ENCODE results near the gene MT2A. TPM values are rescaled to one million over a fixed set of nuclear protein-coding genes. Genes with fewer than 3 reads are reported as not detected.
A peak's percentile ranks its signal among the peaks of the same experiment; 100 is the strongest.

Gene MT2A
- total and polyA plus RNA-seq, 2 of the 13 experiments (the other 11 are each of a cell fraction or from before 2014, with no cell fraction given), result 135 to 371 TPM

GRCh38 chr16:56610609-56611111 lies 2.3 kb downstream of the MT2A start (continued):
- TF ChIP-seq MAX (IDR thresholded peaks at IDR 0.05) (0 out of 2 replicates have a peak, but pooled peaks have one; percentile 10), ZNF776 (CRISPR knock-in tag; IDR thresholded peaks at IDR 0.05) (no peak), TBX2 (CRISPR knock-in tag; IDR thresholded peaks at IDR 0.05; ENCODE audit: borderline replicate concordance) (peak; percentile 23; the same call in 1 of the 2 replicates)

GRCh38 chr16:56611281-56611833 lies 3.0 kb downstream of the MT2A start:
- peak; percentile 78 for DNase-seq (ENCODE audit: low spot score)
- Histone ChIP-seq H3K4me1 (ENCODE audit: insufficient read depth, low read length) (peaks cover 52% of the 10 kb centered on the region), H3K9me3 (ENCODE audit: low read length) (no peaks in the 10 kb centered on the region), H3K36me3 (replicated peaks in 1 of 2; ENCODE audit: control insufficient read depth in 1 of 2, insufficient read depth in 2 of 2, low read length in 2 of 2) (no peaks in the 10 kb centered on the region), H3K9ac (ENCODE audit: insufficient read depth, low read depth, low read length) (peak overlapping the region; percentile 32), H3K79me2 (ENCODE audit: insufficient read depth, low read length) (no peaks in the 10 kb centered on the region), H3K4me3 (replicated peaks in 1 of 3; ENCODE audit: insufficient read depth in 1 of 3, low read depth in 2 of 3, low read length in 3 of 3) (peak overlapping the region in 1 of 3 experiments; percentile 29; a peak in 1 of 6 replicates), H3K27me3 (ENCODE audit: control insufficient read depth in 1 of 2, insufficient read depth in 2 of 2, low read length in 2 of 2) (peaks cover 0 to under 1% of the 10 kb centered on the region in 2 experiments; a peak in 2 of 5 replicates), H2AFZ (ENCODE audit: low read length) (no peak overlapping the region), H3K27ac (ENCODE audit: extremely low read length, insufficient read depth, low read length) (no peak overlapping the region), H3K4me2 (ENCODE audit: low read depth, low read length) (peak overlapping the region; percentile 91), H4K20me1 (ENCODE audit: insufficient read depth, low read length) (no peaks in the 10 kb centered on the region)
- no peak for ATAC-seq
- no peak for FAIRE-seq
- ChIA-PET POLR2A (interaction anchor here (1.0 to 5.3 kb wide), 2 partner anchors 14 to 46 kb away, joined by 3 to 83 read pairs; partner anchors contain the start of genes MT1E and MT1F), CTCF (ENCODE audit: low intra/inter-chr PET ratio, low total read pairs) (no interaction called here)
- WGBS (ENCODE audit: low lambda C conversion rate), result 0% methylated on average over 2 of the region's 2 CpGs
- in situ Hi-C loops (cut with HindIII; ENCODE audit: extremely low pct_ligation_motif_present, low pct_unique_long_range_greater_than_20kb) (no loop called here), intact Hi-C loops (cut with micrococcal nuclease; ENCODE audit: unreplicated experiment) (no loop called here)
- no TSS peak for BruUV-seq (replicated peaks)
- peak; percentile 0; the same call in 1 of the 2 replicates for TF ChIP-seq ZNF687 (CRISPR knock-in tag; IDR thresholded peaks at IDR 0.05)
- TF ChIP-seq SP2 (CRISPR knock-in tag; IDR thresholded peaks at IDR 0.05), result no peak
- TF ChIP-seq SAP130 (CRISPR knock-in tag; IDR thresholded peaks at IDR 0.05; ENCODE audit: low read depth), result peak; percentile 79
- TF ChIP-seq RARA (CRISPR knock-in tag; IDR thresholded peaks at IDR 0.05), result peak; percentile 98
- no peak; the same call in 1 of the 2 replicates for TF ChIP-seq NR2F6 (IDR thresholded peaks at IDR 0.05)
- TF ChIP-seq NR2F6 (CRISPR knock-in tag; IDR thresholded peaks at IDR 0.05), result peak; percentile 61; the same call in 1 of the 2 replicates
- 0 out of 2 replicates have a peak, but pooled peaks have one; percentile 17 for TF ChIP-seq TGIF2 (CRISPR knock-in tag; IDR thresholded peaks at IDR 0.05)
- peak; percentile 28 for TF ChIP-seq HIC2 (CRISPR knock-in tag; IDR thresholded peaks at IDR 0.05; ENCODE audit: low read depth)
- no peak for TF ChIP-seq SOX6 (IDR thresholded peaks at IDR 0.05)
- peak; percentile 28; the same call in 1 of the 2 replicates for TF ChIP-seq SOX6 (CRISPR knock-in tag; IDR thresholded peaks at IDR 0.05)
- TF ChIP-seq SOX5 (CRISPR knock-in tag; IDR thresholded peaks at IDR 0.05; ENCODE audit: borderline replicate concordance), result peak; percentile 35; the same call in 1 of the 2 replicates
- peak; percentile 65; the same call in 1 of the 2 replicates for TF ChIP-seq ZNF292 (CRISPR knock-in tag; IDR thresholded peaks at IDR 0.05; ENCODE audit: borderline replicate concordance, low read depth)
- 0 out of 2 replicates have a peak, but pooled peaks have one; percentile 22 for TF ChIP-seq MEF2D (CRISPR knock-in tag; IDR thresholded peaks at IDR 0.05)
